ENCODE measurements around the gene COL3A1. TPM values are rescaled to one million over a fixed set of nuclear protein-coding genes. Genes with fewer than 3 reads are reported as not detected.

Gene COL3A1
- total RNA-seq, 1 donor from 2014 or later = 123 TPM

DNA sequence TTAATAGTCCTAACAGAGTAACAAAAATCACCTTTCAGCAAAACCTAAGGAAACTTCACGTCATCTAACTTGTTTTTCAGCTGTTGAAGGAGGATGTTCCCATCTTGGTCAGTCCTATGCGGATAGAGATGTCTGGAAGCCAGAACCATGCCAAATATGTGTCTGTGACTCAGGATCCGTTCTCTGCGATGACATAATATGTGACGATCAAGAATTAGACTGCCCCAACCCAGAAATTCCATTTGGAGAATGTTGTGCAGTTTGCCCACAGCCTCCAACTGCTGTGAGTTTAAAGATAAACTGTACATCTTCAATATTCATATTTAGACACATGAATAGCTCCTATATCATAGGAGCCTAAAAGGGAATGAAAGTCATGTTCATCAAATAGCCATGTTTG lies 10.5 kb downstream of the COL3A1 start:
- DNase-seq (ENCODE audit: extremely low spot score in 2 of 2) = no peak
- H3K27me3 ChIP-seq = no peaks in the 10 kb centered on the region
- no peak overlapping the region for H3K4me3 ChIP-seq
- H3K4me1 ChIP-seq = peaks cover 27% of the 10 kb centered on the region
- intact Hi-C loops (cut with DNase I) = loop anchor here (5.0 kb wide), 1 partner anchor 457 kb away; no protein-coding TSS in a partner anchor
- no peaks in the 10 kb centered on the region for H3K9me3 ChIP-seq
- H3K36me3 ChIP-seq = peaks cover 4 to 24% of the 10 kb centered on the region in 2 donors
- TF ChIP-seq CTCF (IDR thresholded peaks at IDR 0.05) (no peak), POLR2A (IDR thresholded peaks at IDR 0.05) (no peak), POLR2AphosphoS5 (IDR thresholded peaks at IDR 0.05; ENCODE audit: insufficient read depth in 1 of 2, low read depth in 1 of 2) (no peak)
- peak overlapping the region; percentile 91 for H3K27ac ChIP-seq

GRCh38 chr2:188986839-188987238 lies 12.7 kb downstream of the COL3A1 start:
- no peak overlapping the region for H3K4me3 ChIP-seq
- TF ChIP-seq POLR2A (IDR thresholded peaks at IDR 0.05) (no peak), CTCF (IDR thresholded peaks at IDR 0.05) (no peak), POLR2AphosphoS5 (IDR thresholded peaks at IDR 0.05; ENCODE audit: insufficient read depth in 1 of 2, low read depth in 1 of 2) (no peak)
- H3K36me3 ChIP-seq = peaks cover 4 to 31% of the 10 kb centered on the region in 2 donors
- no peak for DNase-seq (ENCODE audit: extremely low spot score in 2 of 2)
- H3K4me1 ChIP-seq = peaks cover 27% of the 10 kb centered on the region
- no peaks in the 10 kb centered on the region for H3K27me3 ChIP-seq
- intact Hi-C loops (cut with DNase I) = loop anchor here (5.0 kb wide), 1 partner anchor 460 kb away; no protein-coding TSS in a partner anchor
- no peaks in the 10 kb centered on the region for H3K9me3 ChIP-seq
- peak overlapping the region; percentile 91 for H3K27ac ChIP-seq

- Histone ChIP-seq H3K27me3 (no peaks in the 10 kb centered on the region), H3K36me3 (peaks cover 4 to 63% of the 10 kb centered on the region in 2 donors), H3K27ac (peak overlapping the region; percentile 67), H3K4me1 (peaks cover 21% of the 10 kb centered on the region), H3K9me3 (no peaks in the 10 kb centered on the region), H3K4me3 (no peak overlapping the region)
- TF ChIP-seq POLR2AphosphoS5 (IDR thresholded peaks at IDR 0.05; ENCODE audit: insufficient read depth in 1 of 2, low read depth in 1 of 2) (no peak), CTCF (IDR thresholded peaks at IDR 0.05) (no peak), POLR2A (IDR thresholded peaks at IDR 0.05) (no peak)
- intact Hi-C loops (cut with DNase I) = no loop called here
- DNase-seq (ENCODE audit: extremely low spot score in 2 of 2) = no peak
Observed at GRCh38 chr2:188993247-188993646, 19.1 kb downstream of the COL3A1 start.

DNA sequence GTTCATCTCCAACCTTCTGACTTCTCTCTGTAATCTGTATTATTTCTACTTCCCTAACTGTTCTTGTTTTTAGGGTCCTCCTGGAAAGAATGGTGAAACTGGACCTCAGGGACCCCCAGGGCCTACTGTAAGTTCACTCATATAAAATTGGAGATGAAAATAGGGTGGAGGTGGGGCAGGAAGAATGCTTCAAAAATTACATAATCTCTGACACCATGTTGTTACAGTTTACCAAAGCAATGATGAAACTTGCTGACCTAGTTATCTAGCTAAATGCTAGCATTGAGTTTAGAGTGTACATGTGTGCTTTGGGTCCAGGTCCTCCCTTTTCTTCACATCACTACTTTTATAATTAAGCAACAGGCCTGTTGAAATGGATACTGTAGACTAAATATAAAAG lies 23.1 kb downstream of the COL3A1 start:
- DNase-seq (ENCODE audit: extremely low spot score in 2 of 2) = no peak
- H3K27ac ChIP-seq = peak overlapping the region; percentile 75
- intact Hi-C loops (cut with DNase I) = no loop called here
- H3K4me1 ChIP-seq = peaks cover 30% of the 10 kb centered on the region
- no peak for TF ChIP-seq CTCF (IDR thresholded peaks at IDR 0.05)
- no peak for TF ChIP-seq POLR2AphosphoS5 (IDR thresholded peaks at IDR 0.05; ENCODE audit: insufficient read depth in 1 of 2, low read depth in 1 of 2)
- no peak for TF ChIP-seq POLR2A (IDR thresholded peaks at IDR 0.05)
- no peak overlapping the region for H3K4me3 ChIP-seq
- H3K27me3 ChIP-seq = no peaks in the 10 kb centered on the region
- no peaks in the 10 kb centered on the region for H3K9me3 ChIP-seq
- H3K36me3 ChIP-seq = peaks cover 5 to 83% of the 10 kb centered on the region in 2 donors

GRCh38 chr2:189000221-189000620 lies 26.0 kb downstream of the COL3A1 start:
- no peaks in the 10 kb centered on the region for H3K27me3 ChIP-seq
- no peak overlapping the region for H3K4me3 ChIP-seq
- H3K27ac ChIP-seq = peak overlapping the region; percentile 56
- intact Hi-C loops (cut with DNase I) = no loop called here
- no peak for DNase-seq (ENCODE audit: extremely low spot score in 2 of 2)
- peaks cover 17% of the 10 kb centered on the region for H3K4me1 ChIP-seq
- TF ChIP-seq CTCF (IDR thresholded peaks at IDR 0.05) (no peak), POLR2AphosphoS5 (IDR thresholded peaks at IDR 0.05; ENCODE audit: insufficient read depth in 1 of 2, low read depth in 1 of 2) (no peak)
- H3K9me3 ChIP-seq = no peaks in the 10 kb centered on the region
- peaks cover 5 to 88% of the 10 kb centered on the region in 2 donors for H3K36me3 ChIP-seq

Measured in vagina (tissue), 2 donors.